ENCODE measurements around the gene GRK3.

GRK3 gene

GRCh38 chr22:25542191-25542590, 22.3 kb upstream of the GRK3 start:
- H3K4me2 ChIP-seq (ENCODE audit: low read length): no peak overlapping the region
- no peak overlapping the region for H2AFZ ChIP-seq (ENCODE audit: low read length)
- TF ChIP-seq EZH2 (IDR thresholded peaks at IDR 0.05; ENCODE audit: borderline replicate concordance, low read length) (no peak), CTCF (IDR thresholded peaks at IDR 0.05; ENCODE audit: low read length) (no peak)
- no peak overlapping the region for H3K27ac ChIP-seq (ENCODE audit: low read depth, low read length, poor library complexity, severe bottlenecking)
- no peaks in the 10 kb centered on the region for H3K4me1 ChIP-seq (ENCODE audit: insufficient read depth, low read length, severe bottlenecking)
- H3K9me2 ChIP-seq (ENCODE audit: low read depth, low read length): no peaks in the 10 kb centered on the region
- no peaks in the 10 kb centered on the region for H3K79me2 ChIP-seq (ENCODE audit: insufficient read depth, low read length)
- no peak overlapping the region for H3K9ac ChIP-seq (ENCODE audit: low read length)
- H3K36me3 ChIP-seq (ENCODE audit: insufficient read depth, low read length): no peaks in the 10 kb centered on the region
- no peaks in the 10 kb centered on the region for H4K20me1 ChIP-seq (ENCODE audit: insufficient read depth, low read length)
- H3K27me3 ChIP-seq (ENCODE audit: insufficient read depth, low read length): peaks cover 4% of the 10 kb centered on the region; the same call in 1 of the 2 replicates
- no peaks in the 10 kb centered on the region for H3K9me3 ChIP-seq (ENCODE audit: low read length)
- H3F3A ChIP-seq (ENCODE audit: insufficient read depth, low read length): no peaks in the 10 kb centered on the region
- no peak overlapping the region for H3K4me3 ChIP-seq (ENCODE audit: low read depth, low read length, poor library complexity, severe bottlenecking)

GRCh38 chr22:25542720-25543402, 21.6 kb upstream of the GRK3 start:
- Histone ChIP-seq H3K9ac (ENCODE audit: low read length) (no peak overlapping the region), H3F3A (ENCODE audit: insufficient read depth, low read length) (no peaks in the 10 kb centered on the region), H3K79me2 (ENCODE audit: insufficient read depth, low read length) (no peaks in the 10 kb centered on the region), H3K4me3 (ENCODE audit: low read depth, low read length, poor library complexity, severe bottlenecking) (no peak overlapping the region), H3K27ac (ENCODE audit: low read depth, low read length, poor library complexity, severe bottlenecking) (no peak overlapping the region), H3K9me3 (ENCODE audit: low read length) (no peaks in the 10 kb centered on the region), H3K9me2 (ENCODE audit: low read depth, low read length) (no peaks in the 10 kb centered on the region), H4K20me1 (ENCODE audit: insufficient read depth, low read length) (no peaks in the 10 kb centered on the region), H3K36me3 (ENCODE audit: insufficient read depth, low read length) (no peaks in the 10 kb centered on the region), H3K4me2 (ENCODE audit: low read length) (no peak overlapping the region), H2AFZ (ENCODE audit: low read length) (no peak overlapping the region), H3K4me1 (ENCODE audit: insufficient read depth, low read length, severe bottlenecking) (no peaks in the 10 kb centered on the region), H3K27me3 (ENCODE audit: insufficient read depth, low read length) (peaks cover 4% of the 10 kb centered on the region; the same call in 1 of the 2 replicates)
- no peak for TF ChIP-seq EZH2 (IDR thresholded peaks at IDR 0.05; ENCODE audit: borderline replicate concordance, low read length)
- no peak for TF ChIP-seq CTCF (IDR thresholded peaks at IDR 0.05; ENCODE audit: low read length)

GRCh38 chr22:25545146-25545545, 19.3 kb upstream of the GRK3 start:
- Histone ChIP-seq H3K27ac (ENCODE audit: low read depth, low read length, poor library complexity, severe bottlenecking) (no peak overlapping the region), H2AFZ (ENCODE audit: low read length) (no peak overlapping the region)
- TF ChIP-seq CTCF (IDR thresholded peaks at IDR 0.05; ENCODE audit: low read length) (no peak), EZH2 (IDR thresholded peaks at IDR 0.05; ENCODE audit: borderline replicate concordance, low read length) (no peak)

More at GRCh38 chr22:25545146-25545545, 19.3 kb upstream of the GRK3 start:
- Histone ChIP-seq H3K9ac (ENCODE audit: low read length) (no peak overlapping the region), H3F3A (ENCODE audit: insufficient read depth, low read length) (no peaks in the 10 kb centered on the region), H3K4me2 (ENCODE audit: low read length) (no peak overlapping the region), H3K9me3 (ENCODE audit: low read length) (no peaks in the 10 kb centered on the region), H3K36me3 (ENCODE audit: insufficient read depth, low read length) (no peaks in the 10 kb centered on the region), H3K27me3 (ENCODE audit: insufficient read depth, low read length) (peaks cover 8% of the 10 kb centered on the region; the same call in 1 of the 2 replicates), H3K9me2 (ENCODE audit: low read depth, low read length) (no peaks in the 10 kb centered on the region), H3K4me3 (ENCODE audit: low read depth, low read length, poor library complexity, severe bottlenecking) (no peak overlapping the region), H3K4me1 (ENCODE audit: insufficient read depth, low read length, severe bottlenecking) (no peaks in the 10 kb centered on the region), H4K20me1 (ENCODE audit: insufficient read depth, low read length) (no peaks in the 10 kb centered on the region), H3K79me2 (ENCODE audit: insufficient read depth, low read length) (no peaks in the 10 kb centered on the region)
